Thyroid gland (tissue), 4 donors: Measurements from ENCODE around the gene SLC13A3.

Source experiments
- POLR2A ChIP-seq, 2 donors: fragments of 450-650 bp; IDR thresholded peaks; one replicate each; pipeline ENCODE4 v1.6.1; 2017; ENCODE audit warnings: antibody characterized with exemption in 2 of 2, mild to moderate bottlenecking in 2 of 2, moderate library complexity in 1 of 2
- TF ChIP-seq, protein P1 (sequence below), 6 experiments: fragments of 200-600 bp in 3 of 6; fragments of 450-650 bp in 3 of 6; sonication (generic) in 3 of 6; IDR thresholded peaks; one replicate each; pipeline ENCODE4 v1.5.1; 2016 to 2019; ENCODE audit warnings: antibody characterized with exemption in 6 of 6, mild to moderate bottlenecking in 2 of 6, inconsistent platforms in 1 of 6, moderate library complexity in 1 of 6

DNA sequence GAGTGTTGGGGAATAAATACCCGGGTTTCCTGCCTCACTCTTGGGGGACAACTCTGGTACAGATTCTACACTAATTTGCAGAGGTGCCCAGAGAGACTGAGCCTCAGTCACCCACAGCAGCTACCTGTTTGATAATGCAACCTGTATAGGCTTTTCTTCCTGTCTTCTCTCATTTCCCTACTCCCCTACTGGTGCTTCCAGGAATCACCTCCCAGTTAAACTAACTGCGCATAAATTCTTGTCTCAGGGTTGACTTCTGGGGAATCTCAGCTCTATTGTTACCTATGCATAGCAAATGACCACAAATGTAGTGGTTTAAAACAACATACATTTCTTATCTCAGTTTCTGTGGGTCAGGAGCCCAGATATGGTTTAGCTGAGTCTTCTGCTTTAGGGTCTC, 112.1 kb downstream of the SLC13A3 start:
- TF ChIP-seq, protein P1, sequence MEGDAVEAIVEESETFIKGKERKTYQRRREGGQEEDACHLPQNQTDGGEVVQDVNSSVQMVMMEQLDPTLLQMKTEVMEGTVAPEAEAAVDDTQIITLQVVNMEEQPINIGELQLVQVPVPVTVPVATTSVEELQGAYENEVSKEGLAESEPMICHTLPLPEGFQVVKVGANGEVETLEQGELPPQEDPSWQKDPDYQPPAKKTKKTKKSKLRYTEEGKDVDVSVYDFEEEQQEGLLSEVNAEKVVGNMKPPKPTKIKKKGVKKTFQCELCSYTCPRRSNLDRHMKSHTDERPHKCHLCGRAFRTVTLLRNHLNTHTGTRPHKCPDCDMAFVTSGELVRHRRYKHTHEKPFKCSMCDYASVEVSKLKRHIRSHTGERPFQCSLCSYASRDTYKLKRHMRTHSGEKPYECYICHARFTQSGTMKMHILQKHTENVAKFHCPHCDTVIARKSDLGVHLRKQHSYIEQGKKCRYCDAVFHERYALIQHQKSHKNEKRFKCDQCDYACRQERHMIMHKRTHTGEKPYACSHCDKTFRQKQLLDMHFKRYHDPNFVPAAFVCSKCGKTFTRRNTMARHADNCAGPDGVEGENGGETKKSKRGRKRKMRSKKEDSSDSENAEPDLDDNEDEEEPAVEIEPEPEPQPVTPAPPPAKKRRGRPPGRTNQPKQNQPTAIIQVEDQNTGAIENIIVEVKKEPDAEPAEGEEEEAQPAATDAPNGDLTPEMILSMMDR (IDR thresholded peaks at IDR 0.05) = no peak
- TF ChIP-seq POLR2A (IDR thresholded peaks at IDR 0.05) = no peak
